Amniotic epithelial cell (primary cell): Measurements from ENCODE around the gene UBAC1.

Experiments
- DNase-seq: peaks from one replicate; pipeline ENCODE4 v3.0.0-alpha.2; 2010; ENCODE audit warnings: low read depth

Gene UBAC1

GRCh38 chr9:135883410-135884089 is 77.6 kb downstream of the UBAC1 start:
- no peak for DNase-seq
